ENCODE measurements around the gene FAM3B.
"Not testable (repeated sequence)": the region's sequence is repeated elsewhere in the genome, so short reads cannot be mapped to it uniquely, and the experiment has no call there.

Gene FAM3B, protein sequence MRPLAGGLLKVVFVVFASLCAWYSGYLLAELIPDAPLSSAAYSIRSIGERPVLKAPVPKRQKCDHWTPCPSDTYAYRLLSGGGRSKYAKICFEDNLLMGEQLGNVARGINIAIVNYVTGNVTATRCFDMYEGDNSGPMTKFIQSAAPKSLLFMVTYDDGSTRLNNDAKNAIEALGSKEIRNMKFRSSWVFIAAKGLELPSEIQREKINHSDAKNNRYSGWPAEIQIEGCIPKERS

GRCh38 chr21:41316200-41317062 lies at the start of gene FAM3B:
FAM3B (plus strand) TSS chr21:41316801; CDS start chr21:41316880, 79 bp downstream.
- no peak for DNase-seq (ENCODE audit: low read depth)

GRCh38 chr21:41267346-41267745 lies 49.3 kb upstream of the FAM3B start:
- no peak for DNase-seq (ENCODE audit: low read depth)

DNA sequence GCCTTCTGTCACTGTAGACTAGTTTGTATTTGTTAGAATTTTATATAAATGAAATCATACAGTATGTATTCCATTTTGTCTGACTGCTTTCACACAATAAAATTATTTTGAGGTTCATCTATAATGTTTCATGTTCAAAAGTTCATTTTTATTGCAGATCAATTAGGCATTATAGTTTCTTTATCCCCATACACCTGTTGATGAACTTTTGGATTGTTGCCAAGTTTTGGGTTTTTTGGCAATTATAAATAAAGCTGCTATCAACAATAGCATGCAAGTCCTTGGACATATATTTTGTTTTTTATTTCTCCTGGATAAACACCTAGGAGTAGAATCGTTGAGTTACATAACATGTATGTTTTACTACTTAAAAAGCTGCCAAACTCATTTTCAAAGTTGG lies 47.1 kb upstream of the FAM3B start:
- DNase-seq (ENCODE audit: low read depth) = no peak

DNA sequence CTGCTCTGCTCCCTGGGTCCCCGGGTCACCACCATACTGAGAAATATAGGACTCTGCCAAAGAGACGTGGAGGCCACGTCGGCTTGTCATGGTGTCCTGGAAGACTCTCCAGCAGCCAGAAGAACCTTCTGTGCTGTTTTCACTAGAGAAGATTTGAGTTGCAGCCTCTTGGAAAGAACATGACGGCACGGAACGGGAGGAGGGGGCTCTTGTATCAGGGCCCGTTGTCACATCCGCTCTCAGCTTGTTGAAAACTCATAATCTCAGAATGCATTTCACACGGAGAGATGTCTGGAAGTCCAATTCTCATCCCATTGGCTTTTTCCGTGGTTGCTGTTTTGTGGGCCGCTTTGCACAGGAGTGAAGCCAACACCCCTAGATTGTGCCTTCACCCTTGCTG lies 39.4 kb upstream of the FAM3B start:
- no peak for DNase-seq (ENCODE audit: low read depth)

DNA sequence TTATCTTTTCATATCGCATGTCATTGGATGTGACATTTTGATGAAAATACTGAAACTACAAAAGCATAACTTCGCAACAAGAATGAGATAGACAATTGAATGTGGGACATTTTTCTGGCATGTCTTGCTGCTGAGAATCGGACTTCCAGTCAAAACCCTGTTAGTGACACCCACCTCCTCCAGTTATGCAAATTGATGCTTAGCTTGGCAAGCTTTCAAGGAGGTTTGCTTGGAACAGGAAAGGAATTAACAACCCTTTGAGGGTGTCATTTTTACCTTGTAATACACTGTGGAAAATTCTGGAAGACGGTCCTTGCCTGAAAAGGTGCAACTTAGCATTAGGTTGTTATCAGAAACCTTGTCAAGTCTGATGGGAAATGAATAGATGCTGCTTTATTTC lies 38.8 kb upstream of the FAM3B start:
- DNase-seq (ENCODE audit: low read depth) = no peak

- DNase-seq (ENCODE audit: low read depth) = peak; percentile 74
Observed at GRCh38 chr21:41280115-41280919, 36.3 kb upstream of the FAM3B start.

- no peak for DNase-seq (ENCODE audit: low read depth)
Observed at GRCh38 chr21:41282412-41282811, 34.2 kb upstream of the FAM3B start.

DNA sequence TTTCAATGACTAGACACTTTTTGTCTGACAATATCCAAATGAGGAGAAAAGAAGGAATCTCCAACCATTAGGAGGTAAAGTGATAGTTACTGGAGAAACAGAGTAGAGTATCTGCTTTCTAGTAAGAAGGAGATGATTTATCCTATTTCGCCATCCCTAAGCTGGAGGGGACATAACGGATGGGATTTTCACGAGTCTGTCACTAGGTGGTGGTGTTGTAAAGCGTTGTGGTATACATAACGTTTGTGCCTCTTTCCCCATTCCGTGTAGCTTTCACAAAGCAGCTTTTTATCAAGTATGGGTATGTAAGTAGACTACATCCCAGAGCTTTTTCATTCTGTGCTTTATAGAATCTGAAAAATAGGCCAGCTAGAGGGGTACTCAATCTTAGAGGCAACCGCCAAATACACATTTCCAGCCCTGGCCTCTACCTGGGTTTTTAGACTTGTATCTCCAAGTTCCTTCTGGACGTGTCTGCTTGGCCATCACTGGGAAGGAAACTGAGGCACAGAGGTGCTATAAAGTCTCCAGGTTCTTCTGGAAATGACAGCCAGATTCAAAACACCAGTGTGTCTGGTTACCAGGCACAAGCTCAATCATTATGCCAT lies 33.3 kb upstream of the FAM3B start:
- peak; percentile 84 for DNase-seq (ENCODE audit: low read depth)

GRCh38 chr21:41289431-41289830 lies 27.2 kb upstream of the FAM3B start:
- DNase-seq (ENCODE audit: low read depth) = no peak

GRCh38 chr21:41290106-41290799 lies 26.3 kb upstream of the FAM3B start:
- DNase-seq (ENCODE audit: low read depth) = no peak

DNA sequence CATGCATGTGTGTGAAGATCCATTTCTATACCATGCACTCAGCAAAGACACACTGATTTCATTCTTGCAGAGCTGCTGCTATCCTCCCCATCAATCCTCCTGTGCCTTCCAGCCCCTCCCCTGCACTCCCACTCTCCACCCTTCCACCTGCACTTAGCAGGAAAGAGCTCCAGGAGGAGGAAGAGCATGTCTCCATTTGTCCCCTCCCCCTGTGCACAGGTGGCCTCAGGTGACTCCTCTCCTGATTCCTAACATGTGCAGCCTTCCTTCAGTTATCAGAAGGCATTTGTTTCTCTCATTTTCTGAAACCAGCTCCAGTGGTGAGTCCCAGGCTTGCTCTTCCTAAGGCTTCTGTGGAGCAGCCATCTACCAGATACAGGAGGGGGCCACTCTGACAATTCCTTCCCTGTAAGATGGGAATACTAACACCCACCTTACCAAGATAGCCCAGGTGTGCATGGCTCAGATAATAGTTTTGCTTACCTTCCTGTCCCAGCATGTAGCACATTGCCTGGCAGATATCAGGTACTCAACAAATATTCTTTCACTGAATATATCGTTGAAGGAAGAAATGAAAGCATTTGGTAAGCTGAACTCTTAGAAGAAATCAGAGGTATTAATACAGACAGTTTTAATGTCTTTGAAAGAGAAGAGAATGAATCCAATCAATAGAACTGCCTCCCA lies 21.9 kb upstream of the FAM3B start:
- DNase-seq (ENCODE audit: low read depth) = no peak

DNA sequence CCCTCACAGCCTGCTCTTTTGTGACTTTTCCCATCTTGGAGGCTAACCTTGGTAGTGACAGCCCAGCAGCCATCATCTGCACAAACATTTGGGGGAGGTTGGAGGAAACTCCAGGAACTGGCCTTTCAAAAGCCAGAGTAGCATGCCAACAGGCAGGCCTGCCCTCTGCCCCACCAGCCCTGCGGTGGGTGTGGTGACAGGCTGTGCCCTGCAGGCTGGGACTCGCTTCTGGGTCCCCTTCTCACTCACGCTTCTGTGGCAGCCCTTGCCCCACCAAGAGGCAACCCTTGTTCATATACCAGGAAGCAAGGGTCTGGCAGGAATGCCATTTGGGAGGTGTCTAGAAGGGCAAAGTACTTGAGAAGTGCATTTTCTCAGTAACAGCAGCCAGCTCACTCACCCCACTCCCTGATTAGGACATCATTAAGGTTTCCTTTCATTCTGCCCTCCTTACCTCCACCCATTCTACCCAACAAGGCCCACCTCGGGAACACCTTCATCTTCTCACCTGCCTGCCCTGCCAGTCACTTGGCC lies 20.8 kb upstream of the FAM3B start:
- no peak for DNase-seq (ENCODE audit: low read depth)

- DNase-seq (ENCODE audit: low read depth) = no peak
Observed at GRCh38 chr21:41302976-41303375, 13.6 kb upstream of the FAM3B start.

GRCh38 chr21:41304068-41304720 lies 12.4 kb upstream of the FAM3B start:
- no peak for DNase-seq (ENCODE audit: low read depth)

GRCh38 chr21:41307219-41307618 lies 9.4 kb upstream of the FAM3B start:
- DNase-seq (ENCODE audit: low read depth) = no peak

DNA sequence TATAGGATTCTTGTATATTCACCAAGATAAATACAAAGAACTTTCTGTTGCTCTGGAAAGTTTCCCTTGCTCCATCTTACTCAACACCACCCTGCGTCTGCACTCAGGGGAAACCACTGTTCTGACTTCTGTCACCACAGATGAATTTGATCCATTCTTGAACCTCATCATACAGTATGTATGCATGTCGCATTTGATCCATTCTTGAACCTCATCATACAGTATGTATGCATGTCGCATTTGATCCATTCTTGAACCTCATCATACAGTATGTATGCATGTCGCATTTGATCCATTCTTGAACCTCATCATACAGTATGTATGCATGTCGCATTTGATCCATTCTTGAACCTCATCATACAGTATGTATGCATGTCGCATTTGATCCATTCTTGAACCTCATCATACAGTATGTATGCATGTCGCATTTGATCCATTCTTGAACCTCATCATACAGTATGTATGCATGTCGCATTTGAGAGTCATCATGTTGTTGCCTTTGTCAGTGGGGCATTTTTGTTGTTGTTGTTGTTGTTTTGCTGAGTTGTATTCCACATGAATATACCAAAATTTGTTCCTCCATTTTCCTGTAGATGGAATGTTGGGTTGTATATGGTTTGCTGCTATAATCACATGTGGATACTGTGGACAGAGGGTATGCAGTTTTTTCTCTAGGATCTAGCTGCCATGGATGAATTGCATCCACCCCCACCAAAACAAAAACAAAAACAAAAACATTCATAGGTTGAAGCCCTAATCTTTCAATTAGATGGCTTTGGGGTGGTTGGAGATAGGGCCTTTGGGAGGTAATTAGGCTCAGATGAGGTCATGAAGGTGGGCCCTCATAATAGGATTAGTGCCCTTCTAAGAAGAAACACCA lies 3.1 kb upstream of the FAM3B start:
- not testable (repeated sequence) for DNase-seq (ENCODE audit: low read depth)

- DNase-seq (ENCODE audit: low read depth) = no peak
Observed at GRCh38 chr21:41315726-41316125, 875 bp upstream of the FAM3B start.

DNA sequence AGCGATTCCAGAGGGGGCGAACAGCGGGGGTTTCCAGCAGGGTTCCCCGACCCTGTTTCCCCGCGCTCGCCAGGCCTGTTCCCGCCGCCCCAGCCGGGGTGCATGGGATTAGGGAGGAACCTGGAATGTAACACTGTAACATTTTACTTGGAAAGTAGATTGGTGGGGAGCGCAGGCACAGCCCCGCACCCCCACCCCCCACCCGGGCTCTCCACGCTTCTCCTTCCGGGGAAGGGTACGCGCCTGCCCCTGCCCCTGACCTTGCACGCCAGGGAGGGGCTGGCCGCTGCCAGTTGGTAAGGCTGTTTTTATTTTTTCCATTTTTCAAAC lies 427 bp downstream of the FAM3B start:
- no peak for DNase-seq (ENCODE audit: low read depth)

DNA sequence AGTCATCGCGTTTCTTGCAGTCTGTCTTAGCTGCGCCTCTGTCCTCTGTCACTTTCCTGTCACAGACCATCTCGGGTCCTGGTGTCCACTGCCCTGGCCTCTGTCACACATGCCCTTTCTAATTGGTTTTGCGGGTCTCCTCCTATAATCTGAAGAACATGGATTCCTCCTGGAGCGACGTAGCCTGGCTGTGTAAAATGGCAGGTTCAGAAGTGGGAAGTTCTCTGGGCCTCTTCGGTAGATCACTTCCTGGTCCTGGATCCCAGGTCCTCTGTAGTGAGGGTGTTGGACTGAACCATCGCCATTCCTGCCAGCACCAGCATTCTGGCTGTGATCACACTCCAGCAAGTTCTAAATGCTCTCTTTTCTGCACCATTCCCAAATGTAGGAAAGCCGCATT lies 857 bp downstream of the FAM3B start:
- no peak for DNase-seq (ENCODE audit: low read depth)
